OCI-LY7 (cell line): Measurements from ENCODE around the gene SLC2A3. TPM values are rescaled to one million over a fixed set of nuclear protein-coding genes. Genes with fewer than 3 reads are reported as not detected.

Experiments used
- BruUV-seq: library from RNA; stranded (reverse); fragments of 400-500 nt; replicated peaks from 2 replicates; lab custom pipeline; 2021; lab: Mats Ljungman, UMichigan
- CTCF ChIA-PET: fragments of 300-600 bp; sonication (Branson Sonifier 250); formaldehyde crosslinking; loops from one replicate; lab custom pipeline; 2022; ENCODE audit warnings: antibody characterized with exemption; ENCODE audit not compliant: unreplicated experiment; lab: Charles Lee
- POLR2A ChIA-PET: fragments of 300-600 bp; sonication (Branson Sonifier 250); formaldehyde crosslinking; loops from one replicate; lab custom pipeline; 2022; ENCODE audit warnings: antibody characterized with exemption; lab: Charles Lee
- DNase-seq: peaks from one replicate; pipeline ENCODE4 v3.0.0-alpha.2; 2015; ENCODE audit warnings: low spot score
- H2AFZ ChIP-seq: fragments of 200-600 bp; sonication (generic), shearing (Covaris generic); 2 replicates; pipeline ENCODE4 v1.6.1; 2014; ENCODE audit warnings: mild to moderate bottlenecking, antibody characterized with exemption, low read length, moderate library complexity
- H3K27ac ChIP-seq: fragments of 200-600 bp; sonication (generic); 2 replicates; pipeline ENCODE4 v1.5.1; 2014; ENCODE audit warnings: mixed run types, low read depth, mild to moderate bottlenecking, moderate library complexity, low read length, inconsistent platforms; ENCODE audit not compliant: poor library complexity, severe bottlenecking
- H3K36me3 ChIP-seq: fragments of 200-600 bp; sonication (generic); 2 replicates; pipeline ENCODE4 v1.6.1; 2014; ENCODE audit warnings: mild to moderate bottlenecking, antibody characterized with exemption, low read length, moderate library complexity, mixed read lengths; ENCODE audit not compliant: insufficient read depth
- H3K4me1 ChIP-seq: fragments of 200-600 bp; sonication (generic); 2 replicates; pipeline ENCODE4 v1.5.1; 2014; ENCODE audit warnings: mild to moderate bottlenecking, low read length; ENCODE audit not compliant: insufficient read depth, poor library complexity, severe bottlenecking
- H3K4me2 ChIP-seq: fragments of 200-600 bp; sonication (generic); 2 replicates; pipeline ENCODE4 v1.6.1; 2014; ENCODE audit warnings: mild to moderate bottlenecking, low read length
- H3K4me3 ChIP-seq: fragments of 200-600 bp; sonication (generic); 2 replicates; pipeline ENCODE4 v1.5.1; 2014; ENCODE audit warnings: mild to moderate bottlenecking, low read depth, low read length; ENCODE audit not compliant: poor library complexity, severe bottlenecking
- H3K79me2 ChIP-seq: fragments of 200-600 bp; sonication (generic); 2 replicates; pipeline ENCODE4 v1.6.1; 2016; ENCODE audit warnings: low read depth, mild to moderate bottlenecking, low read length, moderate library complexity, mixed read lengths; ENCODE audit not compliant: insufficient read depth
- H3K9me2 ChIP-seq: fragments of 200-600 bp; sonication (generic); 2 replicates; pipeline ENCODE4 v1.6.1; 2016; ENCODE audit warnings: mild to moderate bottlenecking, low read length, mixed read lengths; ENCODE audit not compliant: insufficient read depth
- H3K9me3 ChIP-seq: fragments of 200-600 bp; sonication (generic); 2 replicates; pipeline ENCODE4 v1.6.1; 2014; ENCODE audit warnings: mild to moderate bottlenecking, mixed run types, low read length, mixed read lengths
- H4K20me1 ChIP-seq: fragments of 200-600 bp; sonication (generic); 2 replicates; pipeline ENCODE4 v1.6.1; 2014; ENCODE audit warnings: mild to moderate bottlenecking, antibody characterized with exemption, low read length, moderate library complexity, mixed read lengths; ENCODE audit not compliant: insufficient read depth
- EZH2phosphoT487 ChIP-seq: fragments of 200-600 bp; sonication (generic); IDR thresholded peaks from 2 replicates; pipeline ENCODE4 v1.6.1; 2018; ENCODE audit warnings: low read depth, borderline replicate concordance, mild to moderate bottlenecking, mixed run types, antibody characterized with exemption, low read length, moderate library complexity, mixed read lengths
- intact Hi-C: fragments of 100-400 bp; cut with micrococcal nuclease; formaldehyde crosslinking; loops from one replicate; pipeline ENCODE4 v1.10.0; 2022; ENCODE audit not compliant: unreplicated experiment
- small RNA-seq: library from RNA; depleted of rRNA; stranded (forward); fragments of <200 nt; gene quantifications from one replicate; pipeline ENCODE3, GENCODE V24; 2014
- total RNA-seq, 2 experiments: library from RNA; depleted of rRNA in 1 of 2; stranded (reverse); fragments of >200 nt in 1 of 2; shearing (Covaris generic) in 1 of 2; gene quantifications; 2 replicates each; pipeline ENCODE4 v1.2.3, GENCODE V29; 2014 to 2022
- TF ChIP-seq, protein P1 (sequence below): fragments of 200-600 bp; sonication (generic); conservative IDR thresholded peaks from 2 replicates; pipeline ENCODE4 v1.5.1; 2014; ENCODE audit warnings: mild to moderate bottlenecking, antibody characterized with exemption, low read length, moderate library complexity, mixed read lengths

Gene SLC2A3
- total RNA-seq, 2 experiments from 2014 or later: 3.9 to 17.9 TPM

DNA sequence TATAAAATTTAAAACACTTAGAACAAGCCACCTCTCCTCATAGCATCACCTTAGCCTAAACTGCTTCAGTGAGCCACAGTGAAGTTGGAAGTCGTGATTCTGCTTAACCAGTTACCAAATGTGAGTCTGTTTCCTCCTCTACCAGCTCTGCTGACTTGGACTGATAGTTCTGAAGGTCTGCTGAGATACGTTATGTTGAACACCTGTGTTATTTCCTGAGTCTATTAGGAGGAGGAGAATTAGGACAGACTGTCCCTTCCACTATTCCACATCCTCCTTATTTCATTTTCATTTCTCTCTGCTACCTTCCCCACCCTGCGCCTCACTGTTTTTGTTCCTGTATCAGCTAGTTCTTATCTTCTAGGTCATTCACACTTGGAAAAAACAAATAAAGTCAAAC, 65.7 kb downstream of the SLC2A3 start:
- no peaks in the 10 kb centered on the region for H3K79me2 ChIP-seq
- DNase-seq: no peak
- no peaks in the 10 kb centered on the region for H3K9me2 ChIP-seq
- no peak overlapping the region for H3K4me2 ChIP-seq
- no peak overlapping the region for H3K27ac ChIP-seq
- no peaks in the 10 kb centered on the region for H3K4me1 ChIP-seq
- no peak overlapping the region for H3K4me3 ChIP-seq
- ChIA-PET CTCF (no interaction called here), POLR2A (interaction anchor here (0.7 kb wide), 1 partner anchor 19 kb away, joined by 3 read pairs; no protein-coding TSS in a partner anchor)
- no peaks in the 10 kb centered on the region for H3K9me3 ChIP-seq
- no TSS peak for BruUV-seq
- H3K36me3 ChIP-seq: no peaks in the 10 kb centered on the region
- TF ChIP-seq, protein P1, sequence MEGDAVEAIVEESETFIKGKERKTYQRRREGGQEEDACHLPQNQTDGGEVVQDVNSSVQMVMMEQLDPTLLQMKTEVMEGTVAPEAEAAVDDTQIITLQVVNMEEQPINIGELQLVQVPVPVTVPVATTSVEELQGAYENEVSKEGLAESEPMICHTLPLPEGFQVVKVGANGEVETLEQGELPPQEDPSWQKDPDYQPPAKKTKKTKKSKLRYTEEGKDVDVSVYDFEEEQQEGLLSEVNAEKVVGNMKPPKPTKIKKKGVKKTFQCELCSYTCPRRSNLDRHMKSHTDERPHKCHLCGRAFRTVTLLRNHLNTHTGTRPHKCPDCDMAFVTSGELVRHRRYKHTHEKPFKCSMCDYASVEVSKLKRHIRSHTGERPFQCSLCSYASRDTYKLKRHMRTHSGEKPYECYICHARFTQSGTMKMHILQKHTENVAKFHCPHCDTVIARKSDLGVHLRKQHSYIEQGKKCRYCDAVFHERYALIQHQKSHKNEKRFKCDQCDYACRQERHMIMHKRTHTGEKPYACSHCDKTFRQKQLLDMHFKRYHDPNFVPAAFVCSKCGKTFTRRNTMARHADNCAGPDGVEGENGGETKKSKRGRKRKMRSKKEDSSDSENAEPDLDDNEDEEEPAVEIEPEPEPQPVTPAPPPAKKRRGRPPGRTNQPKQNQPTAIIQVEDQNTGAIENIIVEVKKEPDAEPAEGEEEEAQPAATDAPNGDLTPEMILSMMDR: no peak
- TF ChIP-seq EZH2phosphoT487: no peak
- intact Hi-C loops: no loop called here
- H4K20me1 ChIP-seq: no peaks in the 10 kb centered on the region
- no peak overlapping the region for H2AFZ ChIP-seq

Small RNA genes within 50 kb of the gene (small RNA-seq; reads per million reads assigned to genes)
- gene RF00019: not detected

Other genes with a start within 250 kb of the SLC2A3 start
- gene GDF3, start 240.4 kb downstream of the SLC2A3 start, total RNA-seq (2014; rRNA removed; shearing (Covaris generic)): not detected in 2 replicates
- gene GDF3, start 240.4 kb downstream of the SLC2A3 start, total RNA-seq (2022): not detected in 2 replicates
- gene DPPA3, start 224.8 kb downstream of the SLC2A3 start, total RNA-seq (2014; rRNA removed; shearing (Covaris generic)): 0.25 TPM in 1 of 2 replicates, not detected in the other
- not detected in 2 replicates for gene DPPA3, start 224.8 kb downstream of the SLC2A3 start, total RNA-seq (2022)
- gene CLEC4C, start 188.8 kb downstream of the SLC2A3 start, total RNA-seq (2014; rRNA removed; shearing (Covaris generic)): 0.10 TPM in 1 of 2 replicates, not detected in the other
- not detected in 2 replicates for gene CLEC4C, start 188.8 kb downstream of the SLC2A3 start, total RNA-seq (2022)
- gene NANOGNB, start 171.0 kb downstream of the SLC2A3 start, total RNA-seq (2014; rRNA removed; shearing (Covaris generic)): not detected in 2 replicates
- gene NANOGNB, start 171.0 kb downstream of the SLC2A3 start, total RNA-seq (2022): not detected in 2 replicates
- gene NANOG, start 146.8 kb downstream of the SLC2A3 start, total RNA-seq (2014; rRNA removed; shearing (Covaris generic)): not detected in 2 replicates
- not detected in 2 replicates for gene NANOG, start 146.8 kb downstream of the SLC2A3 start, total RNA-seq (2022)
- 0.23 TPM in 1 of 2 replicates, not detected in the other for gene SLC2A14, start 63.3 kb downstream of the SLC2A3 start, total RNA-seq (2014; rRNA removed; shearing (Covaris generic))
- 0.31 and 0.48 TPM in 2 replicates for gene SLC2A14, start 63.3 kb downstream of the SLC2A3 start, total RNA-seq (2022)
- 4.1 and 5.7 TPM in 2 replicates for gene FOXJ2, start 96.5 kb upstream of the SLC2A3 start, total RNA-seq (2014; rRNA removed; shearing (Covaris generic))
- gene FOXJ2, start 96.5 kb upstream of the SLC2A3 start, total RNA-seq (2022): 9.3 and 9.9 TPM in 2 replicates
- not detected in 2 replicates for gene C3AR1, start 130.2 kb upstream of the SLC2A3 start, total RNA-seq (2014; rRNA removed; shearing (Covaris generic))
- gene C3AR1, start 130.2 kb upstream of the SLC2A3 start, total RNA-seq (2022): not detected in 2 replicates
- gene NECAP1, start 146.1 kb upstream of the SLC2A3 start, total RNA-seq (2014; rRNA removed; shearing (Covaris generic)): 34.7 and 35.6 TPM in 2 replicates
- gene NECAP1, start 146.1 kb upstream of the SLC2A3 start, total RNA-seq (2022): 27.1 and 29.0 TPM in 2 replicates
- 0.50 and 2.4 TPM in 2 replicates for gene CLEC4A, start 187.4 kb upstream of the SLC2A3 start, total RNA-seq (2014; rRNA removed; shearing (Covaris generic))
- gene CLEC4A, start 187.4 kb upstream of the SLC2A3 start, total RNA-seq (2022): 0.41 and 0.99 TPM in 2 replicates
- not detected in 2 replicates for gene ZNF705A, start 220.8 kb upstream of the SLC2A3 start, total RNA-seq (2014; rRNA removed; shearing (Covaris generic))
- gene ZNF705A, start 220.8 kb upstream of the SLC2A3 start, total RNA-seq (2022): not detected in 2 replicates